ENCODE measurements around the gene IQUB.

Gene IQUB

GRCh38 chr7:123440101-123440548, 94.3 kb downstream of the IQUB start:
- in situ Hi-C loops (cut with MboI; ENCODE audit: low pct_unique_long_range_greater_than_20kb, low sequenced_read_pairs, unreplicated experiment), result no loop called here
- no peak for DNase-seq (ENCODE audit: low spot score)
- TF ChIP-seq, protein P1, sequence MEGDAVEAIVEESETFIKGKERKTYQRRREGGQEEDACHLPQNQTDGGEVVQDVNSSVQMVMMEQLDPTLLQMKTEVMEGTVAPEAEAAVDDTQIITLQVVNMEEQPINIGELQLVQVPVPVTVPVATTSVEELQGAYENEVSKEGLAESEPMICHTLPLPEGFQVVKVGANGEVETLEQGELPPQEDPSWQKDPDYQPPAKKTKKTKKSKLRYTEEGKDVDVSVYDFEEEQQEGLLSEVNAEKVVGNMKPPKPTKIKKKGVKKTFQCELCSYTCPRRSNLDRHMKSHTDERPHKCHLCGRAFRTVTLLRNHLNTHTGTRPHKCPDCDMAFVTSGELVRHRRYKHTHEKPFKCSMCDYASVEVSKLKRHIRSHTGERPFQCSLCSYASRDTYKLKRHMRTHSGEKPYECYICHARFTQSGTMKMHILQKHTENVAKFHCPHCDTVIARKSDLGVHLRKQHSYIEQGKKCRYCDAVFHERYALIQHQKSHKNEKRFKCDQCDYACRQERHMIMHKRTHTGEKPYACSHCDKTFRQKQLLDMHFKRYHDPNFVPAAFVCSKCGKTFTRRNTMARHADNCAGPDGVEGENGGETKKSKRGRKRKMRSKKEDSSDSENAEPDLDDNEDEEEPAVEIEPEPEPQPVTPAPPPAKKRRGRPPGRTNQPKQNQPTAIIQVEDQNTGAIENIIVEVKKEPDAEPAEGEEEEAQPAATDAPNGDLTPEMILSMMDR (IDR thresholded peaks at IDR 0.05; ENCODE audit: extremely low read depth, insufficient read depth, missing control alignments), result no peak

GRCh38 chr7:123439191-123439590, 95.2 kb downstream of the IQUB start:
- TF ChIP-seq, protein P1 (IDR thresholded peaks at IDR 0.05; ENCODE audit: extremely low read depth, insufficient read depth, missing control alignments), result no peak
- in situ Hi-C loops (cut with MboI; ENCODE audit: low pct_unique_long_range_greater_than_20kb, low sequenced_read_pairs, unreplicated experiment), result no loop called here
- DNase-seq (ENCODE audit: low spot score), result no peak

DNA sequence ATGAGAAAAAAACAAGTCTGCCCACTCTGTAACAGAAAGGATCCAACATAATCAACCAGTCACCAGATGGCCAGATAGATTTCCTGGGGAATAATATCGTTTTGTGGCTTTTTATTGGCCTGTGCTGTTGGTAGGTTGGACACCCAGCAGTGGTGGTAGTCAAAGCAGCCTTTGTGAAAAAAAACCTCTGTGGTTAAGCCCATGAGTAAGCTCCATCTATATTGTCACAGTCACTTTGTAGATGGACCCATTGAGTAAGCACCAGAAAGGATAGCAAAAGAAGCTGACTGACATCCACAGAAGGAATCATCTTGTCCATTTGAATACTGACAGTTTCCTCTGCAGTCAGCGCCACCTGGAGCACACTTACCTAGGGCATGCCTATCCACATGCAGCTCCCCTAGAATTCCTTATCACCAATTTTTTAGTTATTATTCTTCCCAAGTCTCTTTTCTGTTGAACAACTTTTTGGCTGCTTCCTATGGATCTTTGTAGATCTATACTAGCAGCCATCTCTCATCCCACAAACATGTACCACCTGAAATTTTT, 96.9 kb downstream of the IQUB start:
- no peak for DNase-seq (ENCODE audit: low spot score)
- TF ChIP-seq, protein P1 (IDR thresholded peaks at IDR 0.05; ENCODE audit: extremely low read depth, insufficient read depth, missing control alignments), result no peak
- in situ Hi-C loops (cut with MboI; ENCODE audit: low pct_unique_long_range_greater_than_20kb, low sequenced_read_pairs, unreplicated experiment), result no loop called here

- in situ Hi-C loops (cut with MboI; ENCODE audit: low pct_unique_long_range_greater_than_20kb, low sequenced_read_pairs, unreplicated experiment), result no loop called here
- TF ChIP-seq, protein P1 (IDR thresholded peaks at IDR 0.05; ENCODE audit: extremely low read depth, insufficient read depth, missing control alignments), result no peak
- no peak for DNase-seq (ENCODE audit: low spot score)
These were observed 99.2 kb downstream of the IQUB start for GRCh38 chr7:123435080-123435700.

- TF ChIP-seq, protein P1 (IDR thresholded peaks at IDR 0.05; ENCODE audit: extremely low read depth, insufficient read depth, missing control alignments), result no peak
- DNase-seq (ENCODE audit: low spot score), result no peak
- in situ Hi-C loops (cut with MboI; ENCODE audit: low pct_unique_long_range_greater_than_20kb, low sequenced_read_pairs, unreplicated experiment), result no loop called here
These were observed 100.7 kb downstream of the IQUB start for GRCh38 chr7:123433665-123434064.

DNA sequence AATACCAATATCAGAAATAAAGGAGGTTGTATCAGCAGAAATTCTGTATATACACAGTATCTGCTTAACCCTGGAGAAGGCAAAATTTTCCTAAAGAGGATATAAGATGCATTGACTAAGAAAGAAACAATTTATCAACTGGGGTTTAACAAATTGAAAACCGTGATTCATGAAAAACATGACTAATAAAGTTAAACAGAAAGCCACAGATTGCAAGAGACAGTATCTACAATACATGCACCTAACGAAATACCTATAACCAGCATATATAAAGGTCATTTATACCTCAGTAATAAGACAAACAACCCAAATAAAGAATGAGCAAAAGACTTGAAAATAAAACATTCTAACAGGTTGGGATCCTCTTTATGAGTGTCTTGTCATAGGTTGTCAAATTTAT, 101.8 kb downstream of the IQUB start:
- DNase-seq (ENCODE audit: low spot score), result no peak
- in situ Hi-C loops (cut with MboI; ENCODE audit: low pct_unique_long_range_greater_than_20kb, low sequenced_read_pairs, unreplicated experiment), result no loop called here
- TF ChIP-seq, protein P1 (IDR thresholded peaks at IDR 0.05; ENCODE audit: extremely low read depth, insufficient read depth, missing control alignments), result no peak
